Measurements from ENCODE around the gene VWF. TPM values are rescaled to one million over a fixed set of nuclear protein-coding genes. Genes with fewer than 3 reads are reported as not detected.

Gene VWF
- total and polyA plus RNA-seq, 2 donors (not counting 1 experiment from before 2014, with no cell fraction given) = not detected

- Histone ChIP-seq H3K9me3 (ENCODE audit: control extremely low read depth in 1 of 3, control insufficient read depth in 2 of 3, insufficient read depth in 1 of 3, low read length in 2 of 3) (peaks cover 0 to 7% (median 0%) of the 10 kb centered on the region in 3 donors), H3K4me2 (replicated peaks; ENCODE audit: low read depth, low read length, poor library complexity, severe bottlenecking) (no peak overlapping the region), H3K27ac (ENCODE audit: low read length in 2 of 2) (no peak overlapping the region), H3K4me3 (ENCODE audit: control extremely low read depth in 1 of 5, extremely low read depth in 1 of 5, insufficient read depth in 1 of 5, low read depth in 2 of 5, low read length in 4 of 5) (no peak overlapping the region), H4K20me1 (ENCODE audit: control insufficient read depth, insufficient read depth, low read length, poor library complexity, severe bottlenecking) (no peaks in the 10 kb centered on the region), H3K36me3 (replicated peaks in 1 of 2; ENCODE audit: control extremely low read depth in 1 of 2, control insufficient read depth in 1 of 2, extremely low read depth in 1 of 2, insufficient read depth in 2 of 2, low read length in 1 of 2) (no peaks in the 10 kb centered on the region), H3K27me3 (replicated peaks in 1 of 4; ENCODE audit: control extremely low read depth in 1 of 4, control insufficient read depth in 3 of 4, insufficient read depth in 4 of 4, low read length in 3 of 4) (peaks cover 0 to 33% (median 3%) of the 10 kb centered on the region in 4 experiments), H2AFZ (ENCODE audit: insufficient read depth, low read depth, low read length, poor library complexity, severe bottlenecking) (no peak overlapping the region), H3K4me1 (ENCODE audit: control insufficient read depth in 2 of 2, insufficient read depth in 2 of 2, low read length in 2 of 2) (no peaks in the 10 kb centered on the region), H3K9ac (ENCODE audit: low read length) (no peak overlapping the region), H3K79me2 (ENCODE audit: control insufficient read depth, insufficient read depth, low read length) (no peaks in the 10 kb centered on the region)
- intact Hi-C loops (cut with micrococcal nuclease) = no loop called here
- Mint-ChIP-seq H3K27ac (no peak overlapping the region), H3K4me3 (no peak overlapping the region), H3K27me3 (peaks cover 42% of the 10 kb centered on the region), H3K9me3 (ENCODE audit: insufficient read depth) (no peaks in the 10 kb centered on the region), H3K4me1 (no peaks in the 10 kb centered on the region)
- no peak for DNase-seq
- no peak for ATAC-seq (ENCODE audit: low read depth)
- TF ChIP-seq EZH2 (IDR thresholded peaks at IDR 0.05; ENCODE audit: borderline replicate concordance, insufficient read depth, low read depth, low read length, poor library complexity, severe bottlenecking) = no peak
- no peak for TF ChIP-seq CTCF (IDR thresholded peaks at IDR 0.05)
- 100% methylated on average over 2 of the region's 2 CpGs for WGBS (ENCODE audit: insufficient coverage)
- POLR2A ChIA-PET = no interaction called here
- CTCF ChIA-PET = no interaction called here
Observed at GRCh38 chr12:6093764-6094163, 30.7 kb downstream of the VWF start.

GRCh38 chr12:6092784-6093722 is 31.4 kb downstream of the VWF start:
- no peak overlapping the region for H3K4me3 ChIP-seq (ENCODE audit: control extremely low read depth in 1 of 5, extremely low read depth in 1 of 5, insufficient read depth in 1 of 5, low read depth in 2 of 5, low read length in 4 of 5)
- H3K27ac ChIP-seq (ENCODE audit: low read length in 2 of 2) = no peak overlapping the region
- no peak for DNase-seq
- H2AFZ ChIP-seq (ENCODE audit: insufficient read depth, low read depth, low read length, poor library complexity, severe bottlenecking) = no peak overlapping the region
- ChIA-PET POLR2A (no interaction called here), CTCF (no interaction called here)
- peaks cover 0 to 7% (median 0%) of the 10 kb centered on the region in 3 donors for H3K9me3 ChIP-seq (ENCODE audit: control extremely low read depth in 1 of 3, control insufficient read depth in 2 of 3, insufficient read depth in 1 of 3, low read length in 2 of 3)
- intact Hi-C loops (cut with micrococcal nuclease) = no loop called here
- H3K4me1 ChIP-seq (ENCODE audit: control insufficient read depth in 2 of 2, insufficient read depth in 2 of 2, low read length in 2 of 2) = no peaks in the 10 kb centered on the region
- no peaks in the 10 kb centered on the region for H4K20me1 ChIP-seq (ENCODE audit: control insufficient read depth, insufficient read depth, low read length, poor library complexity, severe bottlenecking)
- H3K4me1 Mint-ChIP-seq = no peaks in the 10 kb centered on the region
- peaks cover 42% of the 10 kb centered on the region for H3K27me3 Mint-ChIP-seq
- H3K9me3 Mint-ChIP-seq (ENCODE audit: insufficient read depth) = no peaks in the 10 kb centered on the region
- no peak overlapping the region for H3K4me2 ChIP-seq (replicated peaks; ENCODE audit: low read depth, low read length, poor library complexity, severe bottlenecking)
- no peak for ATAC-seq (ENCODE audit: low read depth)
- 89% methylated on average over 8 of the region's 9 CpGs for WGBS (ENCODE audit: insufficient coverage)
- H3K79me2 ChIP-seq (ENCODE audit: control insufficient read depth, insufficient read depth, low read length) = no peaks in the 10 kb centered on the region
- no peak overlapping the region for H3K27ac Mint-ChIP-seq
- H3K36me3 ChIP-seq (replicated peaks in 1 of 2; ENCODE audit: control extremely low read depth in 1 of 2, control insufficient read depth in 1 of 2, extremely low read depth in 1 of 2, insufficient read depth in 2 of 2, low read length in 1 of 2) = no peaks in the 10 kb centered on the region
- H3K27me3 ChIP-seq (replicated peaks in 1 of 4; ENCODE audit: control extremely low read depth in 1 of 4, control insufficient read depth in 3 of 4, insufficient read depth in 4 of 4, low read length in 3 of 4) = peaks cover 0 to 33% (median 3%) of the 10 kb centered on the region in 4 experiments
- no peak overlapping the region for H3K4me3 Mint-ChIP-seq
- no peak overlapping the region for H3K9ac ChIP-seq (ENCODE audit: low read length)
- no peak for TF ChIP-seq EZH2 (IDR thresholded peaks at IDR 0.05; ENCODE audit: borderline replicate concordance, insufficient read depth, low read depth, low read length, poor library complexity, severe bottlenecking)
- TF ChIP-seq CTCF (IDR thresholded peaks at IDR 0.05) = no peak
